ENCODE data around the gene KMT2B.
A peak's percentile ranks its signal among the peaks of the same experiment; 100 is the strongest.
"Not testable (repeated sequence)": the region's sequence is repeated elsewhere in the genome, so short reads cannot be mapped to it uniquely, and the experiment has no call there.

Gene KMT2B, protein sequence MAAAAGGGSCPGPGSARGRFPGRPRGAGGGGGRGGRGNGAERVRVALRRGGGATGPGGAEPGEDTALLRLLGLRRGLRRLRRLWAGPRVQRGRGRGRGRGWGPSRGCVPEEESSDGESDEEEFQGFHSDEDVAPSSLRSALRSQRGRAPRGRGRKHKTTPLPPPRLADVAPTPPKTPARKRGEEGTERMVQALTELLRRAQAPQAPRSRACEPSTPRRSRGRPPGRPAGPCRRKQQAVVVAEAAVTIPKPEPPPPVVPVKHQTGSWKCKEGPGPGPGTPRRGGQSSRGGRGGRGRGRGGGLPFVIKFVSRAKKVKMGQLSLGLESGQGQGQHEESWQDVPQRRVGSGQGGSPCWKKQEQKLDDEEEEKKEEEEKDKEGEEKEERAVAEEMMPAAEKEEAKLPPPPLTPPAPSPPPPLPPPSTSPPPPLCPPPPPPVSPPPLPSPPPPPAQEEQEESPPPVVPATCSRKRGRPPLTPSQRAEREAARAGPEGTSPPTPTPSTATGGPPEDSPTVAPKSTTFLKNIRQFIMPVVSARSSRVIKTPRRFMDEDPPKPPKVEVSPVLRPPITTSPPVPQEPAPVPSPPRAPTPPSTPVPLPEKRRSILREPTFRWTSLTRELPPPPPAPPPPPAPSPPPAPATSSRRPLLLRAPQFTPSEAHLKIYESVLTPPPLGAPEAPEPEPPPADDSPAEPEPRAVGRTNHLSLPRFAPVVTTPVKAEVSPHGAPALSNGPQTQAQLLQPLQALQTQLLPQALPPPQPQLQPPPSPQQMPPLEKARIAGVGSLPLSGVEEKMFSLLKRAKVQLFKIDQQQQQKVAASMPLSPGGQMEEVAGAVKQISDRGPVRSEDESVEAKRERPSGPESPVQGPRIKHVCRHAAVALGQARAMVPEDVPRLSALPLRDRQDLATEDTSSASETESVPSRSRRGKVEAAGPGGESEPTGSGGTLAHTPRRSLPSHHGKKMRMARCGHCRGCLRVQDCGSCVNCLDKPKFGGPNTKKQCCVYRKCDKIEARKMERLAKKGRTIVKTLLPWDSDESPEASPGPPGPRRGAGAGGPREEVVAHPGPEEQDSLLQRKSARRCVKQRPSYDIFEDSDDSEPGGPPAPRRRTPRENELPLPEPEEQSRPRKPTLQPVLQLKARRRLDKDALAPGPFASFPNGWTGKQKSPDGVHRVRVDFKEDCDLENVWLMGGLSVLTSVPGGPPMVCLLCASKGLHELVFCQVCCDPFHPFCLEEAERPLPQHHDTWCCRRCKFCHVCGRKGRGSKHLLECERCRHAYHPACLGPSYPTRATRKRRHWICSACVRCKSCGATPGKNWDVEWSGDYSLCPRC (N-terminal part only)

DNA sequence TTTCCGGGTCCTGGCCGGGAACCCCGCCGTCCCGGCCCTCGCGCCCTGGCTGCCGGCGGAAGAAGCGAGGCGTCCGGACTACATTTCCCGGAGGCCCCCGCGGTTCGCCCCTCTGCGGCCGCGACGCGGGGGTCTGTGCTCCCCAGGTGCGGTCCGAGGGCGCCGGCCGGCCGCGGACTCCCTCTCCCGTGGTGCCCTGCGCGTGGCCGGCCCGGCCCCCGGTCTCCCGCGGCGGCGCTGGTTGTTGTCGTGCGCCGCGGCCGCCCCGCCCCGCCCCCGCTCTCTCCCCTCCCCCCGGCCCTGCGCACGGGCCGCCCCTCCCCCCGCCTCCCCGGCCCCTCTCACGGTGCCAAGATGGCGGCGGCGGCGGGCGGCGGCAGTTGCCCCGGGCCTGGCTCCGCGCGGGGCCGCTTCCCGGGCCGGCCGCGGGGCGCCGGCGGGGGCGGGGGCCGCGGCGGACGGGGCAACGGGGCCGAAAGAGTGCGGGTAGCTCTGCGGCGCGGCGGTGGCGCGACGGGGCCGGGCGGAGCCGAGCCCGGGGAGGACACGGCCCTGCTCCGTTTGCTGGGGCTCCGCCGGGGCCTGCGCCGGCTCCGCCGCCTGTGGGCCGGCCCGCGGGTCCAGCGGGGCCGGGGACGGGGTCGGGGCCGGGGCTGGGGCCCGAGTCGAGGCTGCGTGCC lies at the start of gene KMT2B:
Gene KMT2B, plus strand, starts transcription at position 339 of the 680 bp plus-strand sequence. Its CDS starts 16 bp downstream, at position 355.
- no peak for DNase-seq

DNA sequence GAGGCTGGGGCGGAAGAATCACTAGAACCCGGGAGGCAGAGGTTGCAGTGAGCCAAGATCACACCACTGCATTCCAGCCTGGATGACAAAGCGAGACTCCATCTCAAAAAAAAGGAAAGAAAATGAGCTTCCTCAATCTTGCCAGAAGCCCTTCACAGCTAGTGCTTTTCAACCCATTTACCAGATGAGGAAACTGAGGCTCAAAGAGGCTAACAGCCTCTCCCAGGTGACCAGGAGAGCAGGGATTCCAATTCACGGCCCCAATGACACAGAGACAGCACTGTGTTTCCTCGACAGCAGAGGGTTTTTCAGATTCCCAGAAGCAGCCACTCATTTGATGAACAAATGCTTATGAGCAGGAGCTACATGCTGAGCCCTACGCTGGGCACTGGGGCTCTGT lies 48.2 kb upstream of the KMT2B start:
- DNase-seq = no peak

DNA sequence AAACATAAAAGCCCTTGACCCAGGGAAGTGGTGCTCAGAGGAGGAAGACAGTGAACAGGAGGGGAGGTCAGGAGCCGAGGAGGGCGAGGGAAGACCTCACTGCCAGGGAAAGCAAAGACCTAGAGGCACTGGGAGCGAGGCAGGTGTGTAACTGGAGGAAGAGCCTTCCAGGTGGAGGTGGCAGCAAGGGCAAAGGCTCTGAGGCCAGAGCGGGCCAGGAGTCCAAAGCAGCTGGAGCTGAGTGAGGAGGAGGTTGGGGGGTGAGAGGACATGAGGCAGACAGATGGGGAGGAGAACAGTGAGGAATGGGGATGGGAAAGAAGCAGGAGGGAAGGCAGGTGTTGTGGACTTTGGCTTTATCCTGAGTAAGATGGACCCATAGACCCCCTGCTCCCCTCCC lies 47.8 kb upstream of the KMT2B start:
- DNase-seq = no peak

DNA sequence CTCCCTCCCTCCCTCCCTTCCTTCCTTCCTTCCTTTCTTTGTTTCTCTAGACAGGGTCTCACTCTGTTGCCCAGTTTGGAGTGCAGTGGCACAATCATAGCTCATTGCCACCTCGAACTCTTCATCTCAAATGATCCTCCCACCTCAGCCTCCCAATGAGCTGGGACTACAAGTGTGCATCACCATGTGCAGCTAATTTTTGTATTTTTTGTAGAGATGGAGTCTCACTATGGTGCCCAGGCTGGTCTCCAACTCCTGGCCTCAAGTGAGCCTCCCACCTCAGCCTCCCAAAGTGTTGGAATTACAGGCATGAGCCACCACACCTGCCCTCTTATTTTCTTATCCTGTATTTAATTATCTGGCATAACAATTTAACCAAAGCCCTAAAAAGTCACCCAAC lies 47.1 kb upstream of the KMT2B start:
- no peak for DNase-seq

DNA sequence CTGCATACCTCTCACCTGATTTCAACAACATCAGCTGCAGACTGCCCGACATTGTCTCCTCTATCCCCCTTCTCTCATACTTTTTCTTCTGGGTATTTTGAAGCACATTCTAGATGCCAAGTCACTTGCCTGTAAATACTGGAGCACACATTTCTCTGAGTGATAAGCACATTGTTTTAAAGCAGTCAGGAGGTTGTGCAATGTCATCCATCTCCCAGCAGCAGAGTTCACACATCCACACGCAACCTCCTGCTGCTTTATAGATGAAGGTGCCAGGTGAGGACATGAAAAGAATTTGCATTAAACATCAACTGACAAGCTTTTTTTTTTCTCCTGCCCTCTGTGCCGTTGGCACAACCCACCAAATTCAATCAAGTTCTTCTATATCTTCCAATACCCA lies 46.0 kb upstream of the KMT2B start:
- DNase-seq = peak; percentile 20

DNA sequence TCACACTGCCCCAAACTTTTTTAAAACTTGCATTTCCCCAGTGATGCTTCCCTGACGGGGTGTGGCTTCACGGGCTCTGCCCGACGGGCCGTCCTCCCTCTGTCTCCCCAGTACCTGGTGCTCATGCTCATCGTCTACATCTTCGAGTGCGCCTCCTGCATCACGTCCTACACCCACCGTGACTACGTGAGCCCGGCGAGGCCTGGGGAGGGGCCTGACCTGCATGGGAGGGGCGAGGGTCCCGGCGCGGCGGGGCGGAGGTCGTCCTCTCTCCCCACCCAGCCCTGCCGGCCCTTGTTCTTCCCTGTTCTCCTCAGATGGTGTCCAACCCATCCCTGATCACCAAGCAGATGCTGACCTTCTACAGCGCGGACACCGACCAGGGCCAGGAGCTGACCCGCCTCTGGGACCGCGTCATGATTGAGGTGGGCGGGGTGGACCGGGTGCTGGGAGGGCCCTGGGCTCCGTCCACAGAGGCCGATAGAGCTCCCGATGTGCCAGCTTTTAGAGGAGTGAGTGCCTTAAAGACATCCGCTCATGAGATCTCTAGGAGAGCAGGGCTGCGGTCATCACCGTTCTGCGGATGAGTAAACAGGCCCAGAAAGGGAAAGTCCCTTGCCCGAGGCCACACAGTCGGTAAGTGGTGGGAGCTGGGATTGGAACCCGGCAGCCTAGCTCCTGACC lies 44.5 kb upstream of the KMT2B start:
- DNase-seq = no peak

DNA sequence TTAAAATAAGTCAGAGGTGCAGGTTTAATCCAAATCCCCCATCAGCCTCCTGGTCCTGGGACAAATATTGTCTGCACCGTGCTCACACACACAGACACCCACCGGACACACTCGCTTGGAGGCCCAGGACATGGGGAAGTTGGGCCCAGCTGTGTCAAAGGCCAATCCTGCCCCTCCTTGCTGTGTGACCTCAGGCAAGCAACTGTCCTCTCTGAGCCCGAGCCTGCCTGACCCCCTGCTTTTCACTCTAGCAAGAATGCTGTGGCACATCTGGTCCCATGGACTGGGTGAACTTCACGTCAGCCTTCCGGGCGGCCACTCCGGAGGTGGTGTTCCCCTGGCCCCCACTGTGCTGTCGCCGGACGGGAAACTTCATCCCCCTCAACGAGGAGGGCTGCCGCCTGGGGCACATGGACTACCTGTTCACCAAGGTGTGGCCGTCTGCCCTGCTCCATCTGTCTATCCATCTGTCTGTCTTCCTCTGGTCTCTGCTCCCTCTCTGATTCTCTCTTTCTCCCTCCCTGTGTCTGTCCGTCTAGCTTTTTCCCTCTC lies 42.1 kb upstream of the KMT2B start:
- DNase-seq = peak; percentile 47

DNA sequence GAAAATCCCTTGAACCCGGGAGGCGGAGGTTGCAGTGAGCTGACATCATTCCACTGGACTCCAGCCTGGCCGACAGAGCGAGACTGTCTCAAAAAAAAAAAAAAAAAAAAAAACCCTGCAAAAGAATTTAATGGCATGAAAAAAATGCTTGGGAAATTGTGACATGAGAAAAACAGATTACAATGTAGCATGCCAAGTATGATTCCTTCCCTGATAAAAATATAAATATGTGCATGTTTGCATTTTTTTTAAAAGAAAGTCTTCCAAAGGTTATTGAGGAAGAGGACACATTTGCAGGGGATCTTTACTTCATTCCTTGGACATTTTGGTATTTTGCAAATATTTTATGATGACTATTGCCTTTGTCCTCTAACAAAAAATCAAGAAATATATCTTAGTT lies 28.0 kb upstream of the KMT2B start:
- no peak for DNase-seq

DNA sequence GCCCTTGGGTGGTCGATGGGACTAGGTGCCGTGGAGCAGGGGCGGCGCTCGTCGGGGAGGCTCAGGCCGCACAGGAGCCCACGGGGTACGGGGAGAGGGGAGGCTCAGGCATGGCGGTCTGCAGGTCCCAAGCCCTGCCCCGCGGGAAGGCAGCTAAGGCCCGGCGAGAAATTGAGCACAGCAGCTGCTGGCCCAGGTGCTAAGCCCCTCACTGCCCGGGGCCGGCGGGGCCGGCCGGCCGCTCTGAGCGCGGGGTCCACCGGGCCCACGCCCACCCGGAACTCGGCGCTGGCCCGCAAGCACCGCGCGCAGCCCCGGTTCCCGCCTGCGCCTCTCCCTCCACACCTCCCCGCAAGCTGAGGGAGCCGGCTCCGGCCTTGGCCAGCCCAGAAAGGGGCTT lies 26.7 kb upstream of the KMT2B start:
- DNase-seq = not testable (repeated sequence)

DNA sequence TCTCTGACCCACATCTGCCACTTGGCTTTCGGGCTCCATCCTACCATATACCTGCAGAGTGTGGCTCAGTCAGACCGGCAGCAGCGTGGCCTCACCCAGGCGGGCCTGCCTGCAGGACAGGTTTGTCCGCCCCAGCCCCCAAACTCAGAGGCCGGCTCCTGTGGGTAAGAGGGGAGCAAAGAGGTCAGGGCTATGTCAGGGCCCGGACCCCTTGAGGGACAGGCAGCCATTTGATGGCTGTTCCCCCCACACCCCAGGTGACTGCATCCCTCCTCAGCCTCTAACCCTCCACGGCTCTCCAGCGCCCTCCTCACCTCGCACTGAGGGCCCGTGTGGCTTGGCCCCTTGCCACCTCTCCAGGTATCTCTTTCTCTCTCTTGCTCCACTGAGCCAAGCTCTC lies 25.8 kb upstream of the KMT2B start:
- no peak for DNase-seq

DNA sequence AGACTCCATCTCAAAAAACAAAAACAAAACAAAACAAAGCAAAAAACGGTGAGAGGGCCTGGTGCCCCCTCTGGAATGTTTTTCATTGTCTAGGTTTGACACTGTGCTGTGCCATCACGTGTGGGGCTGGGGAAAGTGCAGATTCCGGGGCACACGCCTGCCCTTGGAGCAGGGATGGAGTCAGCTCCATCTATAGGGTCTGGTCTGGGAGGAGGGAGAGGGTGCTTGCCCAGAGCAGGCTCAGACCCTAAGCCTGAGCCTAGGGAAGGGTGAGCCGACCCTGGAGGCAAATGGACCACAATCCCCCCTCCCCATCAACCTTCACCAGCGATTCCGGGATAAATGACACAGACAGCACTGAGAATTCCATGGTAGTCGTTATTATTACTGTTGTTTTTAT lies 24.4 kb upstream of the KMT2B start:
- no peak for DNase-seq

DNA sequence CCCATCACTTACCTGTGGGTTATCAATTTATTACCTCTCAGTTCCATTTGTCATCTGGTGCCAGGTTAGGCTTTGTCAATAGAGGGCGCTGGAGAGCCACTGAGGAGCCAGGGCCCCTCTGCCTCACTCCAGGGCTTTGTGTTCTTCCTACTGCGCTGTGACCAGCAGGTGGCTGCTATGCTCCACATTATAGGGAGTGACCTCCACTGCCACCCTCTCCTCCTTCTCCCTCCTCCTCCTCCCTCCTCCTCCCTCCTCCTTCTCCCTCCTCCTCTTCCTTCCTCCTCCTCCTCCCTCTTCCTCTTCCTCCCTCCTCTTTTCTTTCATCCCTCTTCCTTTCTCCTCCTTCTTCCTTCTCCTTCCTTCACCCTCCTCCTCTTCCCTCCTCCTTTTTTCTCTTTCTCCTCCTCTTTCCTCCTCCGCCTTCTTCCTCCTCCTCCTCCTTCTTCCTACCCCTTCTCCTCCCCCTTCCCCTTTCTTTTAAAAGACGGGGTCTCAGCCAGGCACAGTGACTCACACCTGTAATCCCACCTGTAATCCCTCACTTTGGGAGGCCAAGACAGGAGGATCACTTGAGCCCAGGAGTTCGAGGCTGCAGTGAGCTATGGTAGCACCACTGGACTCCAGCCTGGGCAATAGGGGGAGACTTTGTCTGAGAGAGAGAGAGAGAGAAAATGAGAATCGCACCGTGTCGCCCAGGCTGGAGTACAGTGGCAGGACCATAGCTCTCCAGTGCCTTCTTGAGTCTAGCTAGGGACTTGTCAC lies 23.8 kb upstream of the KMT2B start:
- peak; percentile 87 for DNase-seq

DNA sequence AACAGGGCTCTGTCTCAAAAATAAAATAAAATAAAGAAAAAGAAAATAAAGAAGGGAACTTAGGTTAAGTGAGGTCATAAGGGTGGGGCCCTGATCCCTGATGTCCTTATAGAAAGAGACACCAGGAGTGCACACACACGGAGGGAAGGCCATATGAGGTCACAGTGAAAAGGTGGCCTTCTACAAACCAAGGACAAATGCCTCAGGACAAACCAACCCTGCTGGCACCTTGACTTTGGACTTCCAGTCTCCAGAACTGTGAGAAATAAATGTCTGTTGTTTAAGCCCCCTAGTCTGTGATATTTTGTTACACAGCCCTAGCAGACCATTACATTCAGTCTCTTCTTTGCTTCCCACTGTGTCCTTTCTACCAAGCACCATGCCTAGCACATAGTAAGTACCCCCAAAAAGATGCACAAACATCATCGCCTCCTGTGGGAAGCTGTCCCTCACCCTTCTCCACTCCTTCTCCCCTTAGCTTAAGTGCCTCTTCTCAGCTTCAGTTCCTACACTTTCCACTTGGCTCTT lies 21.8 kb upstream of the KMT2B start:
- no peak for DNase-seq

DNA sequence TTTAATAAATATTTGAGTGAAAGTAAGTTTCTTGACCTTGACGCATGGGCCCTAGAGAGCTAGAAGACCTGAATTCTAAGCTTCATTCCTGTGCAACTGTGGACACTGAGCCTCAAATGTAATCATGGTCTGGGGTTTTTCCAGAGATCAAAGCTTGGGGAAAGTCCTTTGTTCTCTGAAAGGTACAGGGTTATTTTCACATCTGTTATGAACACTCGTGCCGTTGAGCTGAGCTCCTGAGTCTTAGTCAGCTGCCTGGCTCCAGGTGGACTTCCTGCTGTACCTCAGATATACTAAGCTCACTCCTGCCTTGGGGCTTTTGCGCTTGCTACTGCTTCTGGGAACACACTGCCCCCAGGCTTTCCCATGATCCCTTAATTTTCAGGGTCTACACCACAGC lies 21.0 kb upstream of the KMT2B start:
- no peak for DNase-seq

DNA sequence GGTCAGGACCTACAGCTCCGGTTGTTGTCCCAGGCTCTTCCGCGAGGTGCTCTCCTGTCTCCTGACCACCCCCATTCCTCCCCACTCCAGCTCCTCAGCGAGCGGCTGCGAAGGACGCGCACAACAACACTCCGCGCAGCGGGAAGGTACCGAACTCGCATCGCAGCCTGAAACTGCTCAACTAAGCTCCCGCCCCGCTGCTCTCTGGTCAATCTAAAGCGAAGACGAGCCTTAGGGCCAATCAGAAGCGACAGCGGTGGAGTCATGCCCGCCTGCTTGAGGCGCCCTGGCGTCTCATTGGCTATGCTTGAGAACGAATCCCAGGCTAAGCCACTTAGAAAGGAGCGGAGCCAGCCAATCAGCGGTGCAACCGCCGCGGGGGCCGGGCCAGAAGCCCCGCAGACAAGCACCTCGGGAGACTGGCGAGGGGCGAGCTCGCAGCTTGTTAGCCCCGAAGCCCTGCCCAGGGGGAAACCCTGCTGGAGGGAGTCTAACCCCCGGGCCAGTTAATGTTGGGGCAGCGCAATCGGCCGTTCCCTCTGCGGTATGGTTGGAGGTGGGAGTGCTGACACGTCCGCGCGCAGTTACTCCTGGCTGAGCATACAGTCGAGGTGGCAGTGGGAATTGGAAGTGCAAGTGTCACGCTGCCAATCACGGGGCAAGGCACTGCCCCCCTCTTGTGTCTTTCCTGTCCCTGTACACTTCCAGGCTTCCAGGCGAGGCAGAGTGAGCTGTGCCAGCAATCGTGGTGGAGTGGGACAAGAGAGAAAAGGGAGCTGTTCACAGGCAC lies 15.4 kb upstream of the KMT2B start:
- DNase-seq = peak; percentile 99

DNA sequence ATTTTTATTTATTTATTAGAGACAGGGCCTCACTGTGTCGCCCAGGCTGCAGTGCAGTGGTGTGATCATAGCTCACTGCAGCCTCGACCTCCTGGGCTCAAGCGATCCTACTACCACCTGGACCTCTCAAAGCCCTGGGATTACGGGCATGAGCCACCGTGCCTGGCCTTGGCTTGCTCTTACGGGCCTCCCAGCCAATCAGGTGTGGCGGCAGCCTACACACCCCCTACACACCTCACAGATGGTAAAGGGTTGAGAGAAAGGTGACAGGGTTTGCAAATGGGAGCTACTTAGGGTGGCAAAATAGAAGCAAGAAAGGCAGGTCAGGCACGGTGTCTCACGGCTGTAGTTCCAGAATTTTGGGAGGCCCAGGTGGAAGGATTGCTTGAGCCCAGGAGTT lies 14.5 kb upstream of the KMT2B start:
- DNase-seq = peak; percentile 17

DNA sequence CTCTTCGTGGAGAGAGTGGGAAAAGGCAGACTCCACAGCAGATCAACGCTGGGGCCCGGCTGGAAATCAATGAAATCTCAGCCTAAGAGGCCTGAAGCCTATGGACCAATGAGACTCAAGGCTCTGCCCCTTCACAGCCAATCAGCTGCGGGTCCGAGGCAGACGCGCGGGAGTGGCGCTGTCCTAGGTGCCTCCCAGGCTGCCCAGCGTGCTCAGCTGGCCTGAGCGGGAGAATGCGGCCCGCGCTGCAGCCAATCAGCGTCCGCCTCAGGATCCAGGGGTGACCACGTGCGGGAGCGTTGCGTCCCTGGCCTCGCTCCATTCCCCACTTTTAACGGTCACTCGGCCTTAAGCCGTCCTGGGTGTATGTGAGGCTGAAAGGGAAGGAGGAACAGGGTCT lies 13.6 kb upstream of the KMT2B start, which contains the start of gene ZBTB32:
Gene ZBTB32, plus strand, starts transcription at position 341 of the 400 bp plus-strand sequence. CDS start 10,069 bp downstream, outside the sequence.
- no peak for DNase-seq

DNA sequence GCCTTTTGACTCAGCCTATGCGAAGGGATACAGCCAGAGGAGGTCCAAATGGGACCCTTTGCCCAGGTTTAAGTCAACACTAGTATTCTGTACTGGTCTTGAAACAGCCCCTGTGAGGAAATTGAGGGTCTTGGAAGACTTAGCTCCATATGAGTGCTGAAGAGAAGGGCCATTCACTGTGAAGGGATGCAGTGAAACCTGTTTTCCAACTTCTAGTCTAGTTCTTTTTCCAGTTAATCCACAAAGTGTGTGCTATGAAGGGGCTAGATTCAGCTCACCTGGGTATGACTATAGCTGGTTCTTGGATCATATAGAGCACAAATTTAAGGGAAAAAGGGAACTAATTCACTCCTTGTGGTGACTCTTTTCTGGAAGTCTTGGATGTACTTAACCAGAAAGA lies 9.4 kb upstream of the KMT2B start:
- no peak for DNase-seq

Measured in NCI-H2171 treated with DMSO at 0.1 percent for 48 hours (cell line).